DND-41 (cell line): ENCODE data around the gene CD52.

Experiments
- ATAC-seq: fragments of 200-7000 bp; cut with Tn5 transposase; 3 replicates; pipeline ENCODE4 v1.9.1; 2021; ENCODE audit warnings: low read depth; ENCODE audit not compliant: insufficient read depth
- DNase-seq: peaks from one replicate; pipeline ENCODE4 v3.0.0-alpha.2; 2020
- H2AFZ ChIP-seq: 2 replicates; pipeline ENCODE4 v1.6.0; 2012; ENCODE audit warnings: low read depth, low read length
- H3K27ac ChIP-seq: 2 replicates; pipeline ENCODE4 v1.5.1; 2012; ENCODE audit warnings: low read length, inconsistent platforms
- H3K27me3 ChIP-seq: fragments of 200-600 bp; sonication (generic); 2 replicates; pipeline ENCODE4 v1.6.0; 2012; ENCODE audit warnings: low read length, mild to moderate bottlenecking, inconsistent platforms; ENCODE audit not compliant: insufficient read depth, poor library complexity
- H3K36me3 ChIP-seq: 2 replicates; pipeline ENCODE4 v1.5.1; 2012; ENCODE audit warnings: low read length, inconsistent platforms; ENCODE audit not compliant: insufficient read depth
- H3K4me1 ChIP-seq: 2 replicates; pipeline ENCODE4 v1.5.1; 2012; ENCODE audit warnings: mild to moderate bottlenecking, low read length; ENCODE audit not compliant: insufficient read depth
- H3K4me2 ChIP-seq: 2 replicates; pipeline ENCODE4 v1.6.0; 2012; ENCODE audit warnings: mild to moderate bottlenecking, moderate library complexity, low read length, inconsistent platforms; ENCODE audit not compliant: insufficient read depth
- H3K4me3 ChIP-seq, 2 experiments: fragments of 200-600 bp in 1 of 2; shearing (Covaris generic) in 1 of 2; 2 replicates each; pipeline ENCODE4 v1.5.1; 2012 to 2016; ENCODE audit warnings: inconsistent platforms in 2 of 2, low read length in 2 of 2, mild to moderate bottlenecking in 2 of 2, low read depth in 1 of 2, moderate library complexity in 1 of 2
- H3K79me2 ChIP-seq: 2 replicates; pipeline ENCODE4 v1.6.0; 2012; ENCODE audit warnings: low read length, inconsistent platforms; ENCODE audit not compliant: insufficient read depth
- H3K9ac ChIP-seq: 2 replicates; pipeline ENCODE4 v1.6.0; 2012; ENCODE audit warnings: low read depth, mild to moderate bottlenecking, inconsistent platforms, low read length, moderate library complexity
- H3K9me3 ChIP-seq: 2 replicates; pipeline ENCODE4 v1.5.1; 2012; ENCODE audit warnings: low read length, moderate library complexity, mild to moderate bottlenecking, inconsistent platforms; ENCODE audit not compliant: insufficient read depth, severe bottlenecking
- H4K20me1 ChIP-seq: 2 replicates; pipeline ENCODE4 v1.6.0; 2012; ENCODE audit warnings: low read length; ENCODE audit not compliant: insufficient read depth
- EZH2 ChIP-seq: IDR thresholded peaks from 3 replicates; pipeline ENCODE4 v1.6.1; 2012; ENCODE audit warnings: borderline replicate concordance, low read depth, mild to moderate bottlenecking, moderate library complexity, low read length, inconsistent platforms; ENCODE audit not compliant: severe bottlenecking
- TF ChIP-seq, protein P1 (sequence below): IDR thresholded peaks from 2 replicates; pipeline ENCODE4 v1.5.1; 2012; ENCODE audit warnings: borderline replicate concordance, low read length, moderate library complexity, mild to moderate bottlenecking; ENCODE audit not compliant: poor library complexity, severe bottlenecking; ENCODE audit errors: extremely low read depth

Gene CD52

DNA sequence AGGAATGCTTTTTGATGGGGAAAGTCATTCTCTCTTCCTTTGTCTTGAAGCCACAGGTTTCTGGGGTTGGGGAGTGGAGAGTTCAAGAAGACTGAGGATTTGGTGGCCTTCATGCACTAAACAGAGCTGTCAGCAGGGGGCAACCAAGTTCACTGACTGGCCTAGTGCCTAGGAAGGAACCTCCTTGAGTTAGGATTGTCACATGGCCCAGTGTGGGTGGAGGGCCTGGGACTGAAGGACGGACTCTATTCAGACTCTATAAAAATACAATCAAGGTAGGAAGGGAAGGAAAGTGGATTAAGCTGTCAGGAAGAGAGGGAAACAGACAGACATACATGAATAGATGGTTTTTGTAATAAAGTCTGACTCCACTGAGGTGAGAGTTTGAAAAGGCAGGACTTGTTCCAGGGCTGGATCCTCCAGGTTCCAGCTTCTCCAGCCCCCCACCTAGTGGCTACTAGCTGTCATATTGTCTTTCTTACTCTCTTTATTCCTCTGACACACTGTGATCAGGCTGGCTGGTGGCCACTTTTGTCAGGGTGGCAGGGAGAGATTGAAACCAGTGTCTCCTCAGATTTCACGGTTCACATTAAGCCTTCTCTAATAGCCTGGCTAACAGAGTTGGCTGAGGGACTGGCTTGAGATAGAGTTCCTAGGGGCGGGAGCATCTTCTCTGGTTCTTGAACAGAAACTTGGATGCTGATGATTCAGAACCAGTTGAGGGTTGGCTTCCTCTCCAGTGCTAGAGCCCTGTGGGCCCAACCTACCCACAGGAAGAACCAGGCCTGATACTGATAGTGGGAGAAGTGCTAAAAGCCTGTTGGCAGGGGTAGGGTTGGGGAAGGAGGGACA is 42.0 kb upstream of the CD52 start:
- Histone ChIP-seq H3K4me1 (peaks cover 32% of the 10 kb centered on the region), H3K79me2 (peaks cover 20% of the 10 kb centered on the region), H3K27me3 (no peaks in the 10 kb centered on the region), H2AFZ (no peak overlapping the region), H4K20me1 (peaks cover 10% of the 10 kb centered on the region; the same call in 1 of the 2 replicates), H3K9me3 (no peaks in the 10 kb centered on the region), H3K27ac (peak overlapping the region; percentile 24), H3K4me3 (no peak overlapping the region), H3K9ac (0 out of 2 replicates have a peak overlapping the region, but pooled peaks have one; percentile 4), H3K36me3 (peaks cover 75% of the 10 kb centered on the region), H3K4me2 (no peak overlapping the region)
- TF ChIP-seq, protein P1, sequence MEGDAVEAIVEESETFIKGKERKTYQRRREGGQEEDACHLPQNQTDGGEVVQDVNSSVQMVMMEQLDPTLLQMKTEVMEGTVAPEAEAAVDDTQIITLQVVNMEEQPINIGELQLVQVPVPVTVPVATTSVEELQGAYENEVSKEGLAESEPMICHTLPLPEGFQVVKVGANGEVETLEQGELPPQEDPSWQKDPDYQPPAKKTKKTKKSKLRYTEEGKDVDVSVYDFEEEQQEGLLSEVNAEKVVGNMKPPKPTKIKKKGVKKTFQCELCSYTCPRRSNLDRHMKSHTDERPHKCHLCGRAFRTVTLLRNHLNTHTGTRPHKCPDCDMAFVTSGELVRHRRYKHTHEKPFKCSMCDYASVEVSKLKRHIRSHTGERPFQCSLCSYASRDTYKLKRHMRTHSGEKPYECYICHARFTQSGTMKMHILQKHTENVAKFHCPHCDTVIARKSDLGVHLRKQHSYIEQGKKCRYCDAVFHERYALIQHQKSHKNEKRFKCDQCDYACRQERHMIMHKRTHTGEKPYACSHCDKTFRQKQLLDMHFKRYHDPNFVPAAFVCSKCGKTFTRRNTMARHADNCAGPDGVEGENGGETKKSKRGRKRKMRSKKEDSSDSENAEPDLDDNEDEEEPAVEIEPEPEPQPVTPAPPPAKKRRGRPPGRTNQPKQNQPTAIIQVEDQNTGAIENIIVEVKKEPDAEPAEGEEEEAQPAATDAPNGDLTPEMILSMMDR, result peak; percentile 88
- TF ChIP-seq EZH2, result no peak
- ATAC-seq (peak; percentile 25; the same call in 2 of the 3 replicates), DNase-seq (peak; percentile 80)

DNA sequence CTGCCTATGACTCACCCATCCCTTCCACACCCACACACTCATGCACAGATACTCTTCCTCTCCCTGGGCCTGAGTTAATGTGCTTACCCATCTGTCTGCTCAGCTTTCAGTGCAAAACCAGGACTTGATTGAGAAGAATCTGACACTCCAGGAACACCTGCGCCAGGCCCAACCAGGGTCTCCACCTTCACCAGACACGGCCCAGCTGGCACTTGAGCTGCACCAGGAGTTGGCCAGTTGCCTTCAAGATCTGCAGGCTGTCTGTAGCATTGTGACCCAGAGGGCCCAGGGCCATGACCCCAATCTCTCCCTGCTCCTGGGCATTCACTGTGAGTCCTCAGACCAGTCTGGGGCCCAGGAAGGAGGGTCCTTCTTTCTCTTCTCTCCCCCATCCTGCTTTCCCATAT is 41.3 kb upstream of the CD52 start:
- Histone ChIP-seq H3K4me2 (no peak overlapping the region), H3K79me2 (peaks cover 26% of the 10 kb centered on the region), H3K27me3 (no peaks in the 10 kb centered on the region), H4K20me1 (peaks cover 16% of the 10 kb centered on the region; the same call in 1 of the 2 replicates), H3K9ac (0 out of 2 replicates have a peak overlapping the region, but pooled peaks have one; percentile 4), H3K4me3 (no peak overlapping the region), H3K36me3 (peaks cover 75% of the 10 kb centered on the region), H2AFZ (no peak overlapping the region), H3K27ac (peak overlapping the region; percentile 24; the same call in 1 of the 2 replicates), H3K9me3 (no peaks in the 10 kb centered on the region), H3K4me1 (peaks cover 39% of the 10 kb centered on the region)
- TF ChIP-seq, protein P1, result no peak
- no peak for TF ChIP-seq EZH2
- DNase-seq, result no peak
- ATAC-seq, result no peak

GRCh38 chr1:26277261-26277661 is 40.5 kb upstream of the CD52 start:
- no peak overlapping the region; the same call in 1 of the 2 replicates for H3K27ac ChIP-seq
- DNase-seq, result no peak

More at GRCh38 chr1:26277261-26277661, 40.5 kb upstream of the CD52 start:
- H3K4me1 ChIP-seq, result peaks cover 45% of the 10 kb centered on the region
- no peak overlapping the region for H3K4me2 ChIP-seq
- H3K9me3 ChIP-seq, result no peaks in the 10 kb centered on the region
- H3K9ac ChIP-seq, result no peak overlapping the region
- TF ChIP-seq, protein P1, result no peak
- TF ChIP-seq EZH2, result no peak
- ATAC-seq, result no peak
- peaks cover 72% of the 10 kb centered on the region for H3K36me3 ChIP-seq
- peaks cover 32% of the 10 kb centered on the region for H3K79me2 ChIP-seq
- H2AFZ ChIP-seq, result no peak overlapping the region
- H3K27me3 ChIP-seq, result no peaks in the 10 kb centered on the region
- no peak overlapping the region for H3K4me3 ChIP-seq
- peaks cover 22% of the 10 kb centered on the region; the same call in 1 of the 2 replicates for H4K20me1 ChIP-seq
